H1 (cell line): ENCODE results near the gene ITPR1. TPM values are rescaled to one million over a fixed set of nuclear protein-coding genes. Genes with fewer than 3 reads are reported as not detected.
A peak's percentile ranks its signal among the peaks of the same experiment; 100 is the strongest.

ENCODE experiments used
- CTCF ChIA-PET: fragments of 300-600 bp; sonication (Branson Sonifier 250); formaldehyde crosslinking; loops from one replicate; lab custom pipeline; 2021; ENCODE audit not compliant: partially characterized antibody; lab: Charles Lee
- POLR2A ChIA-PET: fragments of 300-600 bp; sonication (Branson Sonifier 250); formaldehyde crosslinking; loops from one replicate; lab custom pipeline; 2021; ENCODE audit warnings: inconsistent platforms; ENCODE audit not compliant: partially characterized antibody; lab: Charles Lee
- DNase-seq, 2 experiments: peaks; one replicate each; pipeline versions ENCODE4 v3.0.0 to v3.0.0-alpha.2; 2010 to 2022; ENCODE audit warnings: low spot score in 2 of 2, low read depth in 1 of 2, mixed read lengths in 1 of 2
- FAIRE-seq: peaks from 2 replicates; lab custom pipeline; 2011; peaks lifted over from hg19 to GRCh38; lab: Jason Lieb, UNC
- H2AFZ ChIP-seq: 2 replicates; pipeline ENCODE4 v1.8.1; 2012; ENCODE audit warnings: low read length, inconsistent platforms
- H2AK5ac ChIP-seq: 2 replicates; pipeline ENCODE4 v1.6.1; 2013; ENCODE audit warnings: low read depth, low read length
- H2BK120ac ChIP-seq: replicated peaks from 2 replicates; pipeline ENCODE3; 2013; ENCODE audit warnings: low read depth, low read length, inconsistent platforms
- H2BK12ac ChIP-seq: 2 replicates; pipeline ENCODE4 v1.6.1; 2013; ENCODE audit warnings: low read depth, low read length
- H2BK15ac ChIP-seq: 2 replicates; pipeline ENCODE4 v1.6.1; 2013; ENCODE audit warnings: low read length
- H2BK20ac ChIP-seq: 2 replicates; pipeline ENCODE4 v1.6.1; 2013; ENCODE audit warnings: low read length
- H2BK5ac ChIP-seq: 2 replicates; pipeline ENCODE4 v1.6.1; 2013; ENCODE audit warnings: low read depth, low read length
- H3K14ac ChIP-seq: 2 replicates; pipeline ENCODE4 v1.6.1; 2013; ENCODE audit warnings: inconsistent platforms; ENCODE audit not compliant: insufficient read length
- H3K18ac ChIP-seq: 2 replicates; pipeline ENCODE4 v1.6.1; 2013; ENCODE audit warnings: low read length; ENCODE audit errors: extremely low read depth
- H3K23ac ChIP-seq: 2 replicates; pipeline ENCODE4 v1.6.1; 2013; ENCODE audit warnings: inconsistent platforms; ENCODE audit not compliant: insufficient read length
- H3K23me2 ChIP-seq: 2 replicates; pipeline ENCODE4 v1.6.1; 2013; ENCODE audit warnings: low read depth, low read length
- H3K27ac ChIP-seq: 2 replicates; pipeline ENCODE4 v1.6.1; 2011; ENCODE audit warnings: low read depth, low read length, inconsistent platforms
- H3K27me3 ChIP-seq, 4 experiments: replicated peaks in 1 of 4; 1 replicate in 1 of 4; 2 replicates in 3 of 4; pipeline versions ENCODE4 v1.6.1 to v1.8.1; 2011 to 2013; ENCODE audit warnings: low read length in 3 of 4, mild to moderate bottlenecking in 3 of 4, inconsistent platforms in 2 of 4, mixed read lengths in 2 of 4, moderate library complexity in 1 of 4; ENCODE audit not compliant: control insufficient read depth in 3 of 4, insufficient read depth in 3 of 4; ENCODE audit errors: extremely low read depth in 1 of 4
- H3K36me3 ChIP-seq, 4 experiments: 2 replicates each; pipeline versions ENCODE4 v1.6.1 to v1.8.1; 2011 to 2013; ENCODE audit warnings: mild to moderate bottlenecking in 4 of 4, low read length in 3 of 4, moderate library complexity in 2 of 4, control low read depth in 1 of 4, inconsistent platforms in 1 of 4; ENCODE audit not compliant: insufficient read depth in 4 of 4, control insufficient read depth in 2 of 4
- H3K4ac ChIP-seq: replicated peaks from 2 replicates; pipeline ENCODE3; 2013; ENCODE audit warnings: low read length, low read depth, mixed read lengths, inconsistent platforms; ENCODE audit not compliant: insufficient read length
- H3K4me1 ChIP-seq, 4 experiments: replicated peaks in 1 of 4; 1 replicate in 1 of 4; 2 replicates in 3 of 4; pipeline versions ENCODE4 v1.6.1 to v1.8.1; 2011 to 2013; ENCODE audit warnings: low read length in 3 of 4, inconsistent platforms in 2 of 4, mixed read lengths in 1 of 4; ENCODE audit not compliant: insufficient read depth in 4 of 4, control insufficient read depth in 3 of 4
- H3K4me2 ChIP-seq, 2 experiments: 2 replicates each; pipeline versions ENCODE4 v1.6.1 to v1.8.1; 2011 to 2013; ENCODE audit warnings: low read depth in 2 of 2, low read length in 2 of 2, control low read depth in 1 of 2, inconsistent platforms in 1 of 2, mild to moderate bottlenecking in 1 of 2; ENCODE audit not compliant: insufficient read depth in 1 of 2
- H3K4me3 ChIP-seq, 4 experiments: fragments of 200-600, 300-600 bp in 1 of 4; sonication (generic), shearing (Covaris generic), sonication (Bioruptor Twin) in 1 of 4; 2 replicates each; pipeline versions ENCODE4 v1.5.1 to v1.8.1; 2011 to 2016; ENCODE audit warnings: low read length in 4 of 4, low read depth in 3 of 4, control low read depth in 2 of 4, inconsistent platforms in 2 of 4, mild to moderate bottlenecking in 2 of 4, mixed read lengths in 1 of 4, moderate library complexity in 1 of 4; ENCODE audit not compliant: insufficient read depth in 2 of 4; ENCODE audit errors: extremely low read depth in 1 of 4
- H3K56ac ChIP-seq: replicated peaks from 2 replicates; pipeline ENCODE3; 2013; ENCODE audit warnings: low read depth, mild to moderate bottlenecking, mixed read lengths, low read length, inconsistent platforms; ENCODE audit not compliant: insufficient read length
- H3K79me1 ChIP-seq: 2 replicates; pipeline ENCODE4 v1.6.1; 2013; ENCODE audit warnings: low read depth, low read length, control low read depth
- H3K79me2 ChIP-seq, 2 experiments: 2 replicates each; pipeline versions ENCODE4 v1.6.1 to v1.8.1; 2012 to 2013; ENCODE audit warnings: low read length in 2 of 2, mild to moderate bottlenecking in 2 of 2, inconsistent platforms in 1 of 2; ENCODE audit not compliant: insufficient read depth in 2 of 2, control insufficient read depth in 1 of 2
- H3K9ac ChIP-seq, 4 experiments: replicated peaks in 1 of 4; 1 replicate in 1 of 4; 2 replicates in 3 of 4; pipeline versions ENCODE4 v1.6.1 to v1.8.1; 2011 to 2013; ENCODE audit warnings: low read depth in 3 of 4, low read length in 3 of 4, control low read depth in 2 of 4, mild to moderate bottlenecking in 2 of 4, moderate library complexity in 2 of 4, inconsistent platforms in 1 of 4; ENCODE audit errors: extremely low read depth in 1 of 4
- H3K9me3 ChIP-seq, 2 experiments: 2 replicates each; pipeline versions ENCODE4 v1.6.1 to v1.8.1; 2012 to 2013; ENCODE audit warnings: mild to moderate bottlenecking in 2 of 2, moderate library complexity in 2 of 2, control low read depth in 1 of 2, inconsistent platforms in 1 of 2, low read depth in 1 of 2, low read length in 1 of 2, mixed read lengths in 1 of 2; ENCODE audit not compliant: insufficient read depth in 2 of 2
- H4K20me1 ChIP-seq, 2 experiments: replicated peaks in 1 of 2; 2 replicates each; pipeline versions ENCODE3 to v1.8.1; 2011 to 2013; ENCODE audit warnings: inconsistent platforms in 2 of 2, low read length in 2 of 2, mild to moderate bottlenecking in 1 of 2; ENCODE audit not compliant: insufficient read depth in 2 of 2, control insufficient read depth in 1 of 2
- H4K5ac ChIP-seq: 2 replicates; pipeline ENCODE4 v1.6.1; 2013; ENCODE audit warnings: low read length, low read depth, mixed read lengths, inconsistent platforms; ENCODE audit not compliant: insufficient read length
- H4K8ac ChIP-seq: 2 replicates; pipeline ENCODE4 v1.8.0; 2013; ENCODE audit warnings: mild to moderate bottlenecking, moderate library complexity, low read length, inconsistent platforms; ENCODE audit not compliant: insufficient read depth; ENCODE audit errors: extremely low read depth
- H4K91ac ChIP-seq: replicated peaks from 2 replicates; pipeline ENCODE3; 2013; ENCODE audit warnings: low read length, mixed read lengths, inconsistent platforms; ENCODE audit not compliant: insufficient read length
- BRCA1 ChIP-seq: IDR thresholded peaks from 2 replicates; pipeline ENCODE4 v1.6.1; 2012; ENCODE audit warnings: low read depth, low read length, improper control_type of control experiment
- CREB1 ChIP-seq: IDR thresholded peaks from 2 replicates; pipeline ENCODE4 v1.6.1; 2012; ENCODE audit warnings: inconsistent platforms
- NRF1 ChIP-seq: IDR thresholded peaks from 2 replicates; pipeline ENCODE4 v1.6.1; 2011; ENCODE audit warnings: mild to moderate bottlenecking, low read depth, low read length, improper control_type of control experiment
- RFX5 ChIP-seq: IDR thresholded peaks from 2 replicates; pipeline ENCODE4 v1.6.1; 2011; ENCODE audit warnings: low read depth, low read length, improper control_type of control experiment, borderline replicate concordance
- SIX5 ChIP-seq: IDR thresholded peaks from 2 replicates; pipeline ENCODE4 v1.6.1; 2011; ENCODE audit warnings: mild to moderate bottlenecking, low read depth, low read length
- WGBS, 2 experiments: shearing (Covaris generic) in 1 of 2; methylation state at CpG; one replicate each; pipeline versions ENCODE4 v1.1.6 to v1.1.7; 2013 to 2015; ENCODE audit warnings: low lambda C conversion rate in 2 of 2, mixed read lengths in 2 of 2, inconsistent platforms in 1 of 2, low coverage in 1 of 2, missing lambda C conversion rate in 1 of 2; ENCODE audit not compliant: insufficient replicate concordance in 2 of 2, insufficient coverage in 1 of 2, insufficient read length in 1 of 2; ENCODE audit errors: extremely low coverage in 1 of 2, missing lambda C conversion rate in 1 of 2; 5-methylcytosine and 5-hydroxymethylcytosine counted together
- polyA plus RNA-seq, 7 experiments: library from polyadenylated mRNA; depleted of rRNA in 3 of 7; stranded (reverse) in 5 of 7; unstranded in 2 of 7; fragments of >200 nt in 5 of 7; fragments of 200-250 nt in 2 of 7; gene quantifications; 1 replicate in 5 of 7; 2 replicates in 1 of 7; 4 replicates in 1 of 7; pipeline versions ENCODE4 v1.2.1 to v1.2.3, GENCODE V29; 2011 to 2013; ENCODE audit warnings: missing spikeins in 2 of 7, mixed read lengths in 2 of 7
- total RNA-seq: library from RNA; stranded (reverse); fragmentation: NEBNext Ultra II Directional; extraction: Animal tissue kit (Norgen Biotek cat#: 25700); gene quantifications from 2 replicates; pipeline ENCODE4 v1.2.1, GENCODE V29; 2021

ITPR1 gene
- total and polyA plus RNA-seq, 2 of the 8 experiments (the other 6 are each of a cell fraction or from before 2014, with no cell fraction given) = 2.5 to 16.3 TPM

GRCh38 chr3:4551051-4551711, 58.0 kb downstream of the ITPR1 start:
- FAIRE-seq (no peak), DNase-seq (no peak)
- H3K18ac ChIP-seq = no peak overlapping the region
- no peak overlapping the region for H3K27ac ChIP-seq
- no peak overlapping the region for H2BK12ac ChIP-seq
- no peaks in the 10 kb centered on the region for H3K4me1 ChIP-seq
- no peak overlapping the region for H3K14ac ChIP-seq
- no peak overlapping the region for H3K23ac ChIP-seq
- CTCF ChIA-PET = interaction anchor here (0.7 to 3.2 kb wide), 3 partner anchors 10 to 20 kb away, joined by 3 to 11 read pairs (median 4); no protein-coding TSS in a partner anchor
- H3K79me2 ChIP-seq = no peaks in the 10 kb centered on the region
- no peaks in the 10 kb centered on the region for H3K23me2 ChIP-seq
- H3K56ac ChIP-seq = no peak overlapping the region
- no peak overlapping the region for H2BK120ac ChIP-seq
- 94% methylated on average over 5 of the region's 5 CpGs; no CpG with 5 or more reads in 1 of the 2 experiments for WGBS, 2 experiments
- no peak overlapping the region for H3K4me2 ChIP-seq
- no peak overlapping the region for H2BK5ac ChIP-seq
- POLR2A ChIA-PET = interaction anchor here (1.3 kb wide), 1 partner anchor 58 kb away, joined by 6 read pairs; the partner anchor contains the start of gene ITPR1
- H2AK5ac ChIP-seq = no peak overlapping the region
- H4K8ac ChIP-seq = no peak overlapping the region
- no peaks in the 10 kb centered on the region for H3K79me1 ChIP-seq
- no peak overlapping the region for H2BK20ac ChIP-seq
- H4K5ac ChIP-seq = no peak overlapping the region
- H3K4me3 ChIP-seq = no peak overlapping the region
- no peaks in the 10 kb centered on the region for H3K9me3 ChIP-seq
- no peak overlapping the region for H2AFZ ChIP-seq
- TF ChIP-seq NRF1 (no peak), BRCA1 (no peak), CREB1 (no peak), RFX5 (no peak), SIX5 (no peak)
- no peak overlapping the region for H3K9ac ChIP-seq
- no peaks in the 10 kb centered on the region for H4K20me1 ChIP-seq
- H4K91ac ChIP-seq = no peak overlapping the region
- no peak overlapping the region for H3K4ac ChIP-seq
- no peaks in the 10 kb centered on the region for H3K36me3 ChIP-seq
- peak overlapping the region; percentile 19; the same call in 1 of the 2 replicates for H2BK15ac ChIP-seq
- no peaks in the 10 kb centered on the region for H3K27me3 ChIP-seq
